ENCODE measurements around the gene MARK2. TPM values are rescaled to one million over a fixed set of nuclear protein-coding genes. Genes with fewer than 3 reads are reported as not detected.

The MARK2 gene
- total RNA-seq, 1 donor from 2014 or later, result 26.2 TPM

DNA sequence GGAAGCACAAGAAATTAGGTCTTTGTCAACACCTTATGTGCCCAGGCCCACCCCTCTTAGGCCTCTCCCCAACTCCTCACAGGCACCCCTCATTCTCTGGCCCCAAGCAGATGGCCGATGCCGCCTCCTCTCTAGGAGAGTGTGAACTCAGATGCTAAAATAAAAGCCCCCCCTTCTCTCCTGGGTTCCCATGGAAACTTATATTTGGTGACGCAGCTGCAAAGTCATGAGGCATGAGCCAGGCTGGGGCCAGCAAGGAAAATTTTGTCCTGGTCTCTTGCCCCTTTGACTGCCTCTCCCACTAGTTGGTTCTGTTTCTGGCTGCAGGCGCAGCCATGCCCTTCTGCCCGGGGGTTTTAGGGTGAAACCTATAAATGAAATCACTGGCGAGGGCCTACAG is 66.3 kb downstream of the MARK2 start:
- no peak for DNase-seq (ENCODE audit: low spot score)
- Mint-ChIP-seq H3K27ac (ENCODE audit: unreplicated experiment) (no peak overlapping the region), H3K27me3 (ENCODE audit: low read depth) (no peaks in the 10 kb centered on the region), H3K9me3 (ENCODE audit: low read depth) (no peaks in the 10 kb centered on the region), H3K4me1 (ENCODE audit: low read depth) (peaks cover 2% of the 10 kb centered on the region), H3K4me3 (ENCODE audit: unreplicated experiment) (no peak overlapping the region), H3K36me3 (ENCODE audit: low read depth) (peaks cover 23% of the 10 kb centered on the region)
- TF ChIP-seq, protein P1, sequence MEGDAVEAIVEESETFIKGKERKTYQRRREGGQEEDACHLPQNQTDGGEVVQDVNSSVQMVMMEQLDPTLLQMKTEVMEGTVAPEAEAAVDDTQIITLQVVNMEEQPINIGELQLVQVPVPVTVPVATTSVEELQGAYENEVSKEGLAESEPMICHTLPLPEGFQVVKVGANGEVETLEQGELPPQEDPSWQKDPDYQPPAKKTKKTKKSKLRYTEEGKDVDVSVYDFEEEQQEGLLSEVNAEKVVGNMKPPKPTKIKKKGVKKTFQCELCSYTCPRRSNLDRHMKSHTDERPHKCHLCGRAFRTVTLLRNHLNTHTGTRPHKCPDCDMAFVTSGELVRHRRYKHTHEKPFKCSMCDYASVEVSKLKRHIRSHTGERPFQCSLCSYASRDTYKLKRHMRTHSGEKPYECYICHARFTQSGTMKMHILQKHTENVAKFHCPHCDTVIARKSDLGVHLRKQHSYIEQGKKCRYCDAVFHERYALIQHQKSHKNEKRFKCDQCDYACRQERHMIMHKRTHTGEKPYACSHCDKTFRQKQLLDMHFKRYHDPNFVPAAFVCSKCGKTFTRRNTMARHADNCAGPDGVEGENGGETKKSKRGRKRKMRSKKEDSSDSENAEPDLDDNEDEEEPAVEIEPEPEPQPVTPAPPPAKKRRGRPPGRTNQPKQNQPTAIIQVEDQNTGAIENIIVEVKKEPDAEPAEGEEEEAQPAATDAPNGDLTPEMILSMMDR (IDR thresholded peaks at IDR 0.05), result no peak

DNA sequence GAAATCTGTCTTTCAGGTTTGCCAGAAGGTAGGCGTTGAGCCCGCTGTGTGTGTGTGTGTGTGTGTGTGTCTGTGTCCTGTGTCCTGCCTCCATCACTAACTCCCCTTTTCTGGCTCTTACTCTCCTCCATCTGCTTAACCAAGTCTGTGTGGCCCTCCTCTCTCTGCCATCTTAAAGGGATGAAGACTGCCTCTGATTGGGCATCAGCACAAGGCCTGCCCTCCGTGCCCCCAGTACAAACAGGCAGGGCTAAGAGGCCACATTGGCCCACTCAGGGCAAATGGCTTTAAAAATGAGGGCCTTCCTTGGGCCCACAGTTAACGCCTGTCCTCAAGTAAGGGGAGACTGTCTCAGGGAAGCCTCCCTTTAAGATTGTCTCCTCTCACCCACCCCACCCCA is 67.2 kb downstream of the MARK2 start:
- Mint-ChIP-seq H3K27ac (ENCODE audit: unreplicated experiment) (no peak overlapping the region), H3K4me1 (ENCODE audit: low read depth) (peaks cover 3% of the 10 kb centered on the region)

DNA sequence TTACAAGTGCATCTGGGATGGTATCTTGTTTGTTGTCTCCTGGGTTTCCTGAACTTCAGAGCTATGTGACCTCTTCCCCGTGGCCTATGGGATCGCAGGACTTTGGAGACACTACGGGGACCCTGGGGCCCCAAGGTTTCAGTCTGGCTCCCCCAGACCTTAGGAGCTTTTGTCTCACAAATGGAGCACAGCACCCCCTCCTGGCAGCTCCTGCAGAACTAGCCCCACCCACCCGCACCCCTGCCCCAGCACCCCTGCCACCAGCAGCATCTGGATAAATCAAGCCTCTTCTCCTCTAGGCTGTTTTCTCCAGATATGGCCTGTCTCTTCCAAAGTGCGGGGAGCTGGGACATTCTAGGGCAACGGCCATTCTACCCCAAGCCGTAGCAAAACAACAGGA is 67.7 kb downstream of the MARK2 start:
- Mint-ChIP-seq H3K27ac (ENCODE audit: unreplicated experiment) (no peak overlapping the region), H3K4me1 (ENCODE audit: low read depth) (peaks cover 3% of the 10 kb centered on the region), H3K9me3 (ENCODE audit: low read depth) (no peaks in the 10 kb centered on the region), H3K27me3 (ENCODE audit: low read depth) (no peaks in the 10 kb centered on the region), H3K4me3 (ENCODE audit: unreplicated experiment) (no peak overlapping the region), H3K36me3 (ENCODE audit: low read depth) (peaks cover 17% of the 10 kb centered on the region)
- DNase-seq (ENCODE audit: low spot score), result no peak
- TF ChIP-seq, protein P1 (IDR thresholded peaks at IDR 0.05), result peak; percentile 71

More for the DNA sequence above, 67.2 kb downstream of the MARK2 start:
- Mint-ChIP-seq H3K27me3 (ENCODE audit: low read depth) (no peaks in the 10 kb centered on the region), H3K9me3 (ENCODE audit: low read depth) (no peaks in the 10 kb centered on the region), H3K36me3 (ENCODE audit: low read depth) (peaks cover 18% of the 10 kb centered on the region), H3K4me3 (ENCODE audit: unreplicated experiment) (no peak overlapping the region)
- TF ChIP-seq, protein P1 (IDR thresholded peaks at IDR 0.05), result no peak
- no peak for DNase-seq (ENCODE audit: low spot score)

DNA sequence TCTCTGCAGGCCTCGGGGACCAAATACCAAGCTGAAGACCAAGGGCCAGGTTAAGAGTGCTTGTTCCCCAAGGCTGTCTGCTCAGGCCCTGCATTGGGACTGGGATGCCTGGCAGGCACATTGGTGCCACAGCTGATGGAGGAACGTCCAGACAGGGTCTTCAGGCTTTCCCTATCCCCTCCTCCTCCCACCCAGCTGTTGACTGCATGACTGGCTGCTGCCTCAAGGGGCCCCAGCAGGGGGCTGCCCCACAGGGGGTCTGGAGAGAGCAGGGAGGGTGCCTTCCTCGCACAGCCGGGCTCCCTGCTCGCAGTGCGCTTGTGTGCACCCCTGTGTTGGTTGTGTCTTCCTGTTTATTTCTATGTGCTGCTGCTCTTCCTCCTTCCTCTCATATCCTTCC is 68.2 kb downstream of the MARK2 start:
- TF ChIP-seq, protein P1 (IDR thresholded peaks at IDR 0.05), result no peak
- Mint-ChIP-seq H3K4me3 (ENCODE audit: unreplicated experiment) (no peak overlapping the region), H3K27me3 (ENCODE audit: low read depth) (no peaks in the 10 kb centered on the region), H3K27ac (ENCODE audit: unreplicated experiment) (no peak overlapping the region), H3K4me1 (ENCODE audit: low read depth) (peaks cover 3% of the 10 kb centered on the region), H3K9me3 (ENCODE audit: low read depth) (no peaks in the 10 kb centered on the region), H3K36me3 (ENCODE audit: low read depth) (peaks cover 17% of the 10 kb centered on the region)
- no peak for DNase-seq (ENCODE audit: low spot score)

DNA sequence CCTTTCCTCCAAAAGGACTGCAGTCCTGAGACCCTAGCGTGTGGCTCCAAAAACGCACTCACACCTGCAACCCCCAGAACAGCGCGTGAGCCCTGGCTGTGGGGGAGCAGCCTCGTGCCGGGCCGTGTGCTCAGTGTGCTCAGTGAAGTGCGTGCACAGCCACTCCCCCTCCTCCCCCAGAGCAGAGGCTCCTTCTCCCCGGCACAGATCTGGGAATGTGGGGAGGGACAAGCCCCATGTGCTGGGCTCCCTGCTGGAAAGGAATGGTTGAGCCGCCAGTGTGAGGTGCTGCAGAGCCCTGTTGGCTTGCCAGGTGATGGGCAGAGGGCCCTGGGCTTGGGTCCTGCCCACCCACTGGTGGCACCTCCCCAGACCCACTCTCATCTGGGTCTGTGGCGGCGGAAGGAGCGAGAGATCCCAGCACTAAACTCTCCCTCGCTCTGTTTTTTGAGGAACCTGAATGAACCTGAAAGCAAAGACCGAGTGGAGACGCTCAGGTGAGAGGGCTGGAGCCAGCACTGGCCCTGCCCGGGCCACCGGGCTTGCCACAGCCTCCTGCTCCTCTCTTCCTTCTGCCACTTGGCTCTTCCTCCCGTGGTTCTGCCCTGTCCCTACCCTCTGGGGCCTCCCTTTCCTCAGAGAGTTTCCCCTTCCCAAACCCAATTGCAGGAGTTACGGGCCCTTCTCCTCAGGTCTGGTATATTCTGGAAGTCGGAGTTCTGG is 69.1 kb downstream of the MARK2 start:
- Mint-ChIP-seq H3K27ac (ENCODE audit: unreplicated experiment) (no peak overlapping the region), H3K4me1 (ENCODE audit: low read depth) (peaks cover 3% of the 10 kb centered on the region), H3K4me3 (ENCODE audit: unreplicated experiment) (no peak overlapping the region), H3K27me3 (ENCODE audit: low read depth) (no peaks in the 10 kb centered on the region), H3K36me3 (ENCODE audit: low read depth) (peaks cover 15% of the 10 kb centered on the region), H3K9me3 (ENCODE audit: low read depth) (no peaks in the 10 kb centered on the region)
- TF ChIP-seq, protein P1 (IDR thresholded peaks at IDR 0.05), result no peak
- DNase-seq (ENCODE audit: low spot score), result no peak

Data from chondrocyte (in vitro differentiated cells).